ENCODE results near the gene ZNF469. TPM values are rescaled to one million over a fixed set of nuclear protein-coding genes. Genes with fewer than 3 reads are reported as not detected.

ZNF469 gene
- total RNA-seq, 3 donors from 2014 or later (not counting 1 experiment from before 2014, with no cell fraction given): 4.5 to 5.8 (median 4.9) TPM

- Histone ChIP-seq H3K4me3 (ENCODE audit: low read length) (no peak overlapping the region), H3K4me1 (ENCODE audit: control insufficient read depth, insufficient read depth, low read length) (no peaks in the 10 kb centered on the region), H3K27me3 (ENCODE audit: control insufficient read depth, insufficient read depth, low read length) (no peaks in the 10 kb centered on the region), H3K9me3 (ENCODE audit: control insufficient read depth, insufficient read depth, low read length) (no peaks in the 10 kb centered on the region), H3K36me3 (ENCODE audit: control insufficient read depth, insufficient read depth, low read length) (no peaks in the 10 kb centered on the region), H3K27ac (ENCODE audit: low read length) (no peak overlapping the region)
- no peak for TF ChIP-seq CTCF (IDR thresholded peaks at IDR 0.05)
- peaks cover 0 to 2% of the 10 kb centered on the region in 2 donors for H3K9me3 Mint-ChIP-seq
- intact Hi-C loops (cut with micrococcal nuclease): no loop called here
- H3K4me1 Mint-ChIP-seq: peaks cover 0 to 12% of the 10 kb centered on the region in 2 donors
- WGBS (ENCODE audit: insufficient coverage): 50% methylated on average over 3 of the region's 3 CpGs
- DNase-seq: no peak
- peak overlapping the region in 1 of 2 donors; percentile 27 for H3K27ac Mint-ChIP-seq
- no peak for ATAC-seq
- H3K4me3 Mint-ChIP-seq: no peak overlapping the region
- H3K27me3 Mint-ChIP-seq (ENCODE audit: low read depth in 2 of 2): no peaks in the 10 kb centered on the region
- no peaks in the 10 kb centered on the region for H3K36me3 Mint-ChIP-seq
These were observed 40.1 kb downstream of the ZNF469 start for GRCh38 chr16:88422733-88423447.

GRCh38 chr16:88423448-88423850 is 40.7 kb downstream of the ZNF469 start:
- Histone ChIP-seq H3K4me1 (ENCODE audit: control insufficient read depth, insufficient read depth, low read length) (no peaks in the 10 kb centered on the region), H3K4me3 (ENCODE audit: low read length) (no peak overlapping the region), H3K36me3 (ENCODE audit: control insufficient read depth, insufficient read depth, low read length) (no peaks in the 10 kb centered on the region), H3K27me3 (ENCODE audit: control insufficient read depth, insufficient read depth, low read length) (no peaks in the 10 kb centered on the region), H3K9me3 (ENCODE audit: control insufficient read depth, insufficient read depth, low read length) (no peaks in the 10 kb centered on the region), H3K27ac (ENCODE audit: low read length) (no peak overlapping the region)
- Mint-ChIP-seq H3K27ac (no peak overlapping the region), H3K36me3 (no peaks in the 10 kb centered on the region), H3K9me3 (peaks cover 0 to 2% of the 10 kb centered on the region in 2 donors), H3K4me3 (no peak overlapping the region), H3K4me1 (peaks cover 0 to 12% of the 10 kb centered on the region in 2 donors), H3K27me3 (ENCODE audit: low read depth in 2 of 2) (no peaks in the 10 kb centered on the region)
- intact Hi-C loops (cut with micrococcal nuclease): no loop called here
- WGBS (ENCODE audit: insufficient coverage): 92% methylated on average over 6 of the region's 6 CpGs
- TF ChIP-seq CTCF (IDR thresholded peaks at IDR 0.05): no peak
- ATAC-seq: no peak
- no peak for DNase-seq

DNA sequence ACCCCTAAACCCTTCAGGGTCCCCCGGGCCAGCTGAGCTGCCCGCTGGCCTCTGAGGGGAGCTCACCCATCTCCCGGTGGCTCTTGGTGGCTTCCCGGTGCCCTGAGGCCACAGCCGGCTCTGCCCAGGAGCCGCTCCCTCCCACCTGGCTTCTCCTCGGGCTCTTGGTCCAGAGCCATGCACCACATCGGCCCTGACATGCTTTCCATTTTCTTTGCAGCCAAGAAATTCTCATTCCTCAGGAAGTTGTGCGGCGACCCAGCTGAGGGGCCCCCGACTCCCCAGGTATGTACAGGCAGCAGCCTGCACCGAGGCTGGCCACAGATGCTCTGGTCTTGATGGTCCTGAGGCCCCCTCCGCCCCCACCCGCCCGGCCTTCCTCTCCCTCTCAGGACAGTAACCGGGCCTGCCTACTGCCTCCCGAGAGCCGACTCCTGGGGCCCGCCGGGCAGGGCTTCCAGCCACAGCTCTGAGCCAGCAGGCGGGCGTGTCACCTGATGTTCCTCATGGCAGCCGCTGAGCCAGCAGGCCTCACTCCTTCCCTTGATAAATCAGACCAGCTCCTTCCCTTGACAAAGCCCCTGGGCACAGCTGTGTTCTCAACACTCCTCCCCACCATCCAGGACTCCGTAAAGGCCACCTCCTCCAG is 42.0 kb downstream of the ZNF469 start:
- no peaks in the 10 kb centered on the region for H3K36me3 ChIP-seq (ENCODE audit: control insufficient read depth, insufficient read depth, low read length)
- 24% methylated on average over 24 of the region's 24 CpGs for WGBS (ENCODE audit: insufficient coverage)
- Mint-ChIP-seq H3K27ac (peak overlapping the region in 1 of 2 donors; percentile 59), H3K27me3 (ENCODE audit: low read depth in 2 of 2) (no peaks in the 10 kb centered on the region), H3K4me1 (peaks cover 0 to 14% of the 10 kb centered on the region in 2 donors), H3K9me3 (peaks cover 0 to 2% of the 10 kb centered on the region in 2 donors), H3K4me3 (no peak overlapping the region), H3K36me3 (no peaks in the 10 kb centered on the region)
- H3K4me3 ChIP-seq (ENCODE audit: low read length): no peak overlapping the region
- H3K9me3 ChIP-seq (ENCODE audit: control insufficient read depth, insufficient read depth, low read length): no peaks in the 10 kb centered on the region
- DNase-seq (no peak), ATAC-seq (peak in 1 of 3 donors; percentile 34)
- peaks cover 9% of the 10 kb centered on the region for H3K4me1 ChIP-seq (ENCODE audit: control insufficient read depth, insufficient read depth, low read length)
- no peak for TF ChIP-seq CTCF (IDR thresholded peaks at IDR 0.05)
- no peak overlapping the region for H3K27ac ChIP-seq (ENCODE audit: low read length)
- intact Hi-C loops (cut with micrococcal nuclease): no loop called here
- H3K27me3 ChIP-seq (ENCODE audit: control insufficient read depth, insufficient read depth, low read length): no peaks in the 10 kb centered on the region

All from natural killer cell (primary cell).